ENCODE measurements around the gene ZBTB43. TPM values are rescaled to one million over a fixed set of nuclear protein-coding genes. Genes with fewer than 3 reads are reported as not detected.

ZBTB43 gene
- total and polyA plus RNA-seq, 10 of the 15 experiments (the other 5 are each of a cell fraction or from before 2014, with no cell fraction given): 2.4 to 19.3 (median 8.7) TPM

DNA sequence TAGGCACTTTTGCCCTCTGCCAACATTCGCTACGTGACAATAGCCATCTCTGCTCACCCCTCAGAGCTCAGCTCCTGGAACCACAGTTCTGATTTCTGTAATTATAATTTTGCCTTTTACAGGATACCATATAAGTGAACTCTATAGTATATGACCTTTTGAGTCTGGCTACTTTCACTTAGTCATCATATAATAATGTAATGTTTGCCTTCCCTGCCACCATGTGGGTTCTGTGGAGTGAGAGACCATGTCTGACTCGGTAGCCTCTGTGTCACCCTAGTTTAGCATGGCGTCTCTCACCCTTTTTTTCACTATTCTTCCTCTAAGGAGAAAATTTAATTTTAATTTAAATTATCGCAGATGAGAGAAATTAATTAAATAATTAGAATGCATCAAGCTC lies 28.9 kb upstream of the ZBTB43 start:
- H3K9me3 ChIP-seq (replicated peaks; ENCODE audit: control insufficient read depth, insufficient read depth, low read length): no peaks in the 10 kb centered on the region
- no peak for TF ChIP-seq NFXL1 (IDR thresholded peaks at IDR 0.05; ENCODE audit: borderline replicate concordance)
- TF ChIP-seq TCF3 (IDR thresholded peaks at IDR 0.05; ENCODE audit: borderline replicate concordance, insufficient read depth, low read depth, low read length): no peak
- H3K4me1 ChIP-seq (ENCODE audit: control insufficient read depth, insufficient read depth, low read length): no peaks in the 10 kb centered on the region
- in situ Hi-C loops (cut with MboI): no loop called here
- H4K20me1 ChIP-seq (ENCODE audit: control insufficient read depth, insufficient read depth): no peaks in the 10 kb centered on the region
- WGBS (ENCODE audit: insufficient coverage, insufficient replicate concordance, low lambda C conversion rate, missing lambda C conversion rate): 46% methylated on average over 5 of the region's 5 CpGs
- H3K36me3 ChIP-seq (ENCODE audit: control insufficient read depth in 2 of 2, insufficient read depth in 2 of 2, low read length in 1 of 2): no peaks in the 10 kb centered on the region
- no peaks in the 10 kb centered on the region; a peak in 1 of 4 replicates for H3K27me3 ChIP-seq (replicated peaks in 1 of 2; ENCODE audit: control insufficient read depth in 2 of 2, insufficient read depth in 2 of 2, low read length in 1 of 2)
- FAIRE-seq (no peak), DNase-seq (ENCODE audit: low read depth, low spot score) (no peak), ATAC-seq (no peak)
- intact Hi-C loops (cut with micrococcal nuclease; ENCODE audit: unreplicated experiment): no loop called here
- no peak overlapping the region for H3K27ac ChIP-seq (ENCODE audit: control insufficient read depth, insufficient read depth)
- no peak overlapping the region for H3K9ac ChIP-seq (ENCODE audit: control insufficient read depth, insufficient read depth, low read length)
- ChIA-PET SMC1A (ENCODE audit: uncharacterized antibody, unreplicated experiment) (interaction anchor here (0.9 to 1.7 kb wide), 3 partner anchors 70 to 73 kb away, joined by 4 to 7 read pairs (median 6); no protein-coding TSS in a partner anchor), RAD21 (ENCODE audit: unreplicated experiment) (interaction anchor here (1.4 kb wide), 1 partner anchor 70 kb away, joined by 10 read pairs; no protein-coding TSS in a partner anchor), POLR2A (no interaction called here), CTCF (interaction anchor here (0.9 to 12.2 kb wide), 2 partner anchors 14 to 68 kb away, joined by 3 to 445 read pairs; no protein-coding TSS in a partner anchor)
- no peak overlapping the region for H3K4me2 ChIP-seq (ENCODE audit: control insufficient read depth, insufficient read depth)
- no peak overlapping the region for H3K4me3 ChIP-seq
- no peaks in the 10 kb centered on the region for H3K79me2 ChIP-seq (ENCODE audit: control insufficient read depth, insufficient read depth, low read length)
- H2AFZ ChIP-seq (ENCODE audit: control insufficient read depth, low read depth, low read length): no peak overlapping the region
- BruUV-seq (replicated peaks): no TSS peak

DNA sequence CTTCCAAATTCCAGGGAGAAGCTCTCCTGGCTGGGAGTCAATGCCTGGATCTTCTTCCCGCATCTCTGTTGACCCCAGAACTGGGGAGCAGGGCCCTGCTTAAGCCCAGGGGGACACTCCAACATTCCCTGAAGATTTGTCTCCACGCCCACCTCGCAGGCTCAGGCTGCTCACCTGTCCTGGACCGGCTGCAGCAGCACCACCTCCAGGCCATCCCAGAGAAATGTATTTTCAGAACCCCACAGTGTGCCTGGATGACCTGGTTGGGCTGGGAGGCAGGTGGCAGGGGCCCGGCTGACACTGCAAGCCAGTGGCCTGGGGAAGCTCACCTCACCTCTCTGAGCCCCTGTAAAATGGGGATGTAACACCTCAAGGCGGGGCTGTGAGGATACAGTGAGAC lies 27.1 kb upstream of the ZBTB43 start:
- ChIA-PET RAD21 (ENCODE audit: unreplicated experiment) (interaction anchor here (7.7 kb wide), 1 partner anchor 71 kb away, joined by 150 read pairs; no protein-coding TSS in a partner anchor), POLR2A (no interaction called here), SMC1A (ENCODE audit: uncharacterized antibody, unreplicated experiment) (interaction anchor here (1.2 to 8.2 kb wide), 2 partner anchors 11 to 74 kb away, joined by 3 to 111 read pairs; no protein-coding TSS in a partner anchor), CTCF (interaction anchor here (0.6 to 12.2 kb wide), 3 partner anchors 70 to 181 kb away, joined by 3 to 445 read pairs (median 4); no protein-coding TSS in a partner anchor)
- Histone ChIP-seq H3K4me2 (ENCODE audit: control insufficient read depth, insufficient read depth) (no peak overlapping the region), H3K79me2 (ENCODE audit: control insufficient read depth, insufficient read depth, low read length) (no peaks in the 10 kb centered on the region), H3K9me3 (replicated peaks; ENCODE audit: control insufficient read depth, insufficient read depth, low read length) (no peaks in the 10 kb centered on the region), H3K27ac (ENCODE audit: control insufficient read depth, insufficient read depth) (no peak overlapping the region), H3K27me3 (replicated peaks in 1 of 2; ENCODE audit: control insufficient read depth in 2 of 2, insufficient read depth in 2 of 2, low read length in 1 of 2) (no peaks in the 10 kb centered on the region; a peak in 2 of 4 replicates), H3K36me3 (ENCODE audit: control insufficient read depth in 2 of 2, insufficient read depth in 2 of 2, low read length in 1 of 2) (no peaks in the 10 kb centered on the region), H3K4me3 (no peak overlapping the region), H4K20me1 (ENCODE audit: control insufficient read depth, insufficient read depth) (no peaks in the 10 kb centered on the region), H2AFZ (ENCODE audit: control insufficient read depth, low read depth, low read length) (no peak overlapping the region), H3K4me1 (ENCODE audit: control insufficient read depth, insufficient read depth, low read length) (no peaks in the 10 kb centered on the region), H3K9ac (ENCODE audit: control insufficient read depth, insufficient read depth, low read length) (no peak overlapping the region)
- TF ChIP-seq ATF7 (IDR thresholded peaks at IDR 0.05; ENCODE audit: low read depth): no peak
- TF ChIP-seq ZSCAN29 (IDR thresholded peaks at IDR 0.05): no peak
- TF ChIP-seq CREM (IDR thresholded peaks at IDR 0.05; ENCODE audit: low read depth): no peak
- TF ChIP-seq, protein P1, sequence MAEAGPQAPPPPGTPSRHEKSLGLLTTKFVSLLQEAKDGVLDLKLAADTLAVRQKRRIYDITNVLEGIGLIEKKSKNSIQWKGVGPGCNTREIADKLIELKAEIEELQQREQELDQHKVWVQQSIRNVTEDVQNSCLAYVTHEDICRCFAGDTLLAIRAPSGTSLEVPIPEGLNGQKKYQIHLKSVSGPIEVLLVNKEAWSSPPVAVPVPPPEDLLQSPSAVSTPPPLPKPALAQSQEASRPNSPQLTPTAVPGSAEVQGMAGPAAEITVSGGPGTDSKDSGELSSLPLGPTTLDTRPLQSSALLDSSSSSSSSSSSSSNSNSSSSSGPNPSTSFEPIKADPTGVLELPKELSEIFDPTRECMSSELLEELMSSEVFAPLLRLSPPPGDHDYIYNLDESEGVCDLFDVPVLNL (IDR thresholded peaks at IDR 0.05; ENCODE audit: low read depth, low read length): no peak
- peak; percentile 31; the same call in 1 of the 2 replicates for TF ChIP-seq RAD21 (IDR thresholded peaks at IDR 0.05; ENCODE audit: insufficient read depth, low read depth, low read length)
- TF ChIP-seq ZBED1 (IDR thresholded peaks at IDR 0.05; ENCODE audit: borderline replicate concordance): no peak
- TF ChIP-seq, protein P2, sequence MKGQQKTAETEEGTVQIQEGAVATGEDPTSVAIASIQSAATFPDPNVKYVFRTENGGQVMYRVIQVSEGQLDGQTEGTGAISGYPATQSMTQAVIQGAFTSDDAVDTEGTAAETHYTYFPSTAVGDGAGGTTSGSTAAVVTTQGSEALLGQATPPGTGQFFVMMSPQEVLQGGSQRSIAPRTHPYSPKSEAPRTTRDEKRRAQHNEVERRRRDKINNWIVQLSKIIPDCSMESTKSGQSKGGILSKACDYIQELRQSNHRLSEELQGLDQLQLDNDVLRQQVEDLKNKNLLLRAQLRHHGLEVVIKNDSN (IDR thresholded peaks at IDR 0.05; ENCODE audit: borderline replicate concordance, extremely low read length, insufficient read depth, low read depth, low read length): no peak
- TF ChIP-seq CBX3 (IDR thresholded peaks at IDR 0.05; ENCODE audit: borderline replicate concordance, low read depth): no peak
- no peak for TF ChIP-seq SMC3 (IDR thresholded peaks at IDR 0.05; ENCODE audit: borderline replicate concordance, low read length)
- TF ChIP-seq, protein P3, sequence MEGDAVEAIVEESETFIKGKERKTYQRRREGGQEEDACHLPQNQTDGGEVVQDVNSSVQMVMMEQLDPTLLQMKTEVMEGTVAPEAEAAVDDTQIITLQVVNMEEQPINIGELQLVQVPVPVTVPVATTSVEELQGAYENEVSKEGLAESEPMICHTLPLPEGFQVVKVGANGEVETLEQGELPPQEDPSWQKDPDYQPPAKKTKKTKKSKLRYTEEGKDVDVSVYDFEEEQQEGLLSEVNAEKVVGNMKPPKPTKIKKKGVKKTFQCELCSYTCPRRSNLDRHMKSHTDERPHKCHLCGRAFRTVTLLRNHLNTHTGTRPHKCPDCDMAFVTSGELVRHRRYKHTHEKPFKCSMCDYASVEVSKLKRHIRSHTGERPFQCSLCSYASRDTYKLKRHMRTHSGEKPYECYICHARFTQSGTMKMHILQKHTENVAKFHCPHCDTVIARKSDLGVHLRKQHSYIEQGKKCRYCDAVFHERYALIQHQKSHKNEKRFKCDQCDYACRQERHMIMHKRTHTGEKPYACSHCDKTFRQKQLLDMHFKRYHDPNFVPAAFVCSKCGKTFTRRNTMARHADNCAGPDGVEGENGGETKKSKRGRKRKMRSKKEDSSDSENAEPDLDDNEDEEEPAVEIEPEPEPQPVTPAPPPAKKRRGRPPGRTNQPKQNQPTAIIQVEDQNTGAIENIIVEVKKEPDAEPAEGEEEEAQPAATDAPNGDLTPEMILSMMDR (IDR thresholded peaks at IDR 0.05 in 2 of 3, conservative IDR thresholded peaks at IDR 0.05 in 1 of 3; ENCODE audit: control insufficient read depth in 2 of 3, extremely low read depth in 1 of 3, insufficient read depth in 1 of 3, low read depth in 3 of 3, low read length in 3 of 3): peak in 2 of 3 experiments; percentile 12 to 36; a peak in 2 of 6 replicates
- TF ChIP-seq PML (IDR thresholded peaks at IDR 0.05; ENCODE audit: low read length): no peak
- TF ChIP-seq NR2C1 (IDR thresholded peaks at IDR 0.05): no peak
- ATAC-seq (peak; percentile 38; the same call in 2 of the 3 replicates), FAIRE-seq (no peak), DNase-seq (ENCODE audit: low read depth, low spot score) (no peak)
- intact Hi-C loops (cut with micrococcal nuclease; ENCODE audit: unreplicated experiment) (no loop called here), in situ Hi-C loops (cut with MboI) (no loop called here)
- 28% methylated on average over 6 of the region's 6 CpGs for WGBS (ENCODE audit: insufficient coverage, insufficient replicate concordance, low lambda C conversion rate, missing lambda C conversion rate)
- no TSS peak for BruUV-seq (replicated peaks)
